ENCODE measurements around the gene GPR107.
A peak's percentile ranks its signal among the peaks of the same experiment; 100 is the strongest.

The GPR107 gene

GRCh38 chr9:130156672-130157071 is 103.0 kb downstream of the GPR107 start:
- TF ChIP-seq TCF12 (IDR thresholded peaks at IDR 0.05; ENCODE audit: low read depth) (no peak), CEBPB (IDR thresholded peaks at IDR 0.05) (no peak), RAD21 (IDR thresholded peaks at IDR 0.05; ENCODE audit: low read depth) (peak; percentile 35; the same call in 1 of the 2 replicates)

GRCh38 chr9:130157079-130157478 is 103.4 kb downstream of the GPR107 start:
- TF ChIP-seq FOXM1 (IDR thresholded peaks at IDR 0.05; ENCODE audit: borderline replicate concordance, low read depth) (no peak), YY1 (IDR thresholded peaks at IDR 0.05; ENCODE audit: low read depth) (no peak), CEBPB (IDR thresholded peaks at IDR 0.05) (no peak)

DNA sequence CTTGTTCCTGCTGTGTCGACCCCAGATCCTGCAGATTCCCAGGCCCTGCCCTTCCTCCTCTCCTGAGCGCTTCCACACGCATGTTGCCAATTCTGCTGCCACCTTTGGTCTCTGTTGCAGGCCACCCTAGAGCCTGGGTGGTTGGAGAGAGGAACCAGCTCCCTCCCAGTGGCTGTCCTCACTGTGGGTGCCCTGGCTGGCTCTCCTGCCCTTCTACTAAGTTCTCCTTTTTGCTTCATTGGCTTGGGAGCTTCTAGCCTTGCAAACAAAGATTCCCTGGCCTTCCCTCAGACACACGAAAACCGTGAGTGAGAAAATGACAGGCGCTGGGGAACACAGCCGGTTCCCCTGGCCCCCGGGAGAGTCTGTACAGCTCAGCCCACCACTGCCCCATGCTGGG is 104.3 kb downstream of the GPR107 start:
- TF ChIP-seq, protein P1, sequence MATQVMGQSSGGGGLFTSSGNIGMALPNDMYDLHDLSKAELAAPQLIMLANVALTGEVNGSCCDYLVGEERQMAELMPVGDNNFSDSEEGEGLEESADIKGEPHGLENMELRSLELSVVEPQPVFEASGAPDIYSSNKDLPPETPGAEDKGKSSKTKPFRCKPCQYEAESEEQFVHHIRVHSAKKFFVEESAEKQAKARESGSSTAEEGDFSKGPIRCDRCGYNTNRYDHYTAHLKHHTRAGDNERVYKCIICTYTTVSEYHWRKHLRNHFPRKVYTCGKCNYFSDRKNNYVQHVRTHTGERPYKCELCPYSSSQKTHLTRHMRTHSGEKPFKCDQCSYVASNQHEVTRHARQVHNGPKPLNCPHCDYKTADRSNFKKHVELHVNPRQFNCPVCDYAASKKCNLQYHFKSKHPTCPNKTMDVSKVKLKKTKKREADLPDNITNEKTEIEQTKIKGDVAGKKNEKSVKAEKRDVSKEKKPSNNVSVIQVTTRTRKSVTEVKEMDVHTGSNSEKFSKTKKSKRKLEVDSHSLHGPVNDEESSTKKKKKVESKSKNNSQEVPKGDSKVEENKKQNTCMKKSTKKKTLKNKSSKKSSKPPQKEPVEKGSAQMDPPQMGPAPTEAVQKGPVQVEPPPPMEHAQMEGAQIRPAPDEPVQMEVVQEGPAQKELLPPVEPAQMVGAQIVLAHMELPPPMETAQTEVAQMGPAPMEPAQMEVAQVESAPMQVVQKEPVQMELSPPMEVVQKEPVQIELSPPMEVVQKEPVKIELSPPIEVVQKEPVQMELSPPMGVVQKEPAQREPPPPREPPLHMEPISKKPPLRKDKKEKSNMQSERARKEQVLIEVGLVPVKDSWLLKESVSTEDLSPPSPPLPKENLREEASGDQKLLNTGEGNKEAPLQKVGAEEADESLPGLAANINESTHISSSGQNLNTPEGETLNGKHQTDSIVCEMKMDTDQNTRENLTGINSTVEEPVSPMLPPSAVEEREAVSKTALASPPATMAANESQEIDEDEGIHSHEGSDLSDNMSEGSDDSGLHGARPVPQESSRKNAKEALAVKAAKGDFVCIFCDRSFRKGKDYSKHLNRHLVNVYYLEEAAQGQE (IDR thresholded peaks at IDR 0.05; ENCODE audit: low read depth): no peak
- TF ChIP-seq NFIC (IDR thresholded peaks at IDR 0.05) (no peak), EGR1 (IDR thresholded peaks at IDR 0.05) (no peak), ZBTB7A (IDR thresholded peaks at IDR 0.05; ENCODE audit: low read depth) (no peak), TAF1 (IDR thresholded peaks at IDR 0.05; ENCODE audit: low read depth) (no peak), TCF12 (IDR thresholded peaks at IDR 0.05; ENCODE audit: low read depth) (no peak), RAD21 (IDR thresholded peaks at IDR 0.05; ENCODE audit: low read depth) (no peak), YY1 (IDR thresholded peaks at IDR 0.05; ENCODE audit: low read depth) (no peak), USF1 (IDR thresholded peaks at IDR 0.05) (no peak), FOXM1 (IDR thresholded peaks at IDR 0.05; ENCODE audit: borderline replicate concordance, low read depth) (no peak)

- TF ChIP-seq, protein P2, sequence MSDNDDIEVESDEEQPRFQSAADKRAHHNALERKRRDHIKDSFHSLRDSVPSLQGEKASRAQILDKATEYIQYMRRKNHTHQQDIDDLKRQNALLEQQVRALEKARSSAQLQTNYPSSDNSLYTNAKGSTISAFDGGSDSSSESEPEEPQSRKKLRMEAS (IDR thresholded peaks at IDR 0.05): no peak
- TF ChIP-seq CREB1 (IDR thresholded peaks at IDR 0.05; ENCODE audit: low read depth) (no peak), YY1 (IDR thresholded peaks at IDR 0.05; ENCODE audit: low read depth) (no peak), EP300 (IDR thresholded peaks at IDR 0.05; ENCODE audit: borderline replicate concordance) (no peak), RAD21 (IDR thresholded peaks at IDR 0.05; ENCODE audit: low read depth) (no peak), CEBPB (IDR thresholded peaks at IDR 0.05) (no peak), TAF1 (IDR thresholded peaks at IDR 0.05; ENCODE audit: low read depth) (no peak), USF1 (IDR thresholded peaks at IDR 0.05) (no peak), EGR1 (IDR thresholded peaks at IDR 0.05) (no peak), TCF12 (IDR thresholded peaks at IDR 0.05; ENCODE audit: low read depth) (no peak), FOXM1 (IDR thresholded peaks at IDR 0.05; ENCODE audit: borderline replicate concordance, low read depth) (no peak), TEAD4 (IDR thresholded peaks at IDR 0.05) (no peak), NFIC (IDR thresholded peaks at IDR 0.05) (no peak), ZBTB7A (IDR thresholded peaks at IDR 0.05; ENCODE audit: low read depth) (no peak)
- TF ChIP-seq, protein P1 (IDR thresholded peaks at IDR 0.05; ENCODE audit: low read depth): no peak
Measured at GRCh38 chr9:130159057-130159456, 105.4 kb downstream of the GPR107 start.

DNA sequence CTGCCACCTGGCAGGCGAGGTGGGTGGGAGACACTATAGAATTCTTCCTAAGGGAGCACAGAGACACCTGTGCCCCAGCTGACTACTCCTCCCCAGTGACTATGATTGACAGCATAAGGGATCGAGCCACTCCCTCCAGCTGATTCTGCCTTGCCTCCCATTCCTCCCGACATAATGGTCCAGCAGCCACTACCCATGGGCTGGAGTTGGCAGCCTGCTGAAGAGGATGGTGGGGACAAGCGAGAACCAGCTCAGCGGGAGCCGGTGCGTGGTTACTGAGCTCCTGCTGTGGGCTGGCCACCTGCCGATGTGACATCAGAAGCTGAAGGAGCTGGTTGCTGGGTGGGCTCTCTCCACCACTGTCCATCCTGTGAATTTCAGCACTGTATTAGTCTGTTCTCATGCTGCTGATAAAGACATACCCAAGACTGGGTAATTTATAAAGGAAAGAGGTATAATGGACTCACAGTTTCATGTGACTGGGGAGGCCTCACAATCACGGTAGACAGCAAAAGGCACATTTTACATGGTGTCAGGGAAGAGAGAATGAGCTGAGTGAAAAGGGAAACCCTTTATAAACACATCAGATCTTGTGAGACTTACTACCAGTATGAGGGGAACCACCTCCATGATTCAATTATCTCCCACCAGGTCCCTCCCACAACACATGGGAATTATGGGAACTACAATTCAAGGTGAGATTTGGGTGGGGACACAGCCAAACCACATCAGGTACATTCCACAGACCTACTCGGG is 106.4 kb downstream of the GPR107 start:
- TF ChIP-seq ZBTB7A (IDR thresholded peaks at IDR 0.05; ENCODE audit: low read depth) (no peak), USF1 (IDR thresholded peaks at IDR 0.05) (0 out of 2 replicates have a peak, but pooled peaks have one; percentile 17), YY1 (IDR thresholded peaks at IDR 0.05; ENCODE audit: low read depth) (no peak; the same call in 1 of the 2 replicates), NFIC (IDR thresholded peaks at IDR 0.05) (peak; percentile 90), FOXM1 (IDR thresholded peaks at IDR 0.05; ENCODE audit: borderline replicate concordance, low read depth) (no peak), CREB1 (IDR thresholded peaks at IDR 0.05; ENCODE audit: low read depth) (no peak), EP300 (IDR thresholded peaks at IDR 0.05; ENCODE audit: borderline replicate concordance) (peak; percentile 66; the same call in 1 of the 2 replicates), TEAD4 (IDR thresholded peaks at IDR 0.05) (peak; percentile 46; the same call in 1 of the 2 replicates), TAF1 (IDR thresholded peaks at IDR 0.05; ENCODE audit: low read depth) (no peak), CEBPB (IDR thresholded peaks at IDR 0.05) (no peak), EGR1 (IDR thresholded peaks at IDR 0.05) (no peak), RAD21 (IDR thresholded peaks at IDR 0.05; ENCODE audit: low read depth) (peak; percentile 16; the same call in 1 of the 2 replicates), TCF12 (IDR thresholded peaks at IDR 0.05; ENCODE audit: low read depth) (peak; percentile 61)
- TF ChIP-seq, protein P1 (IDR thresholded peaks at IDR 0.05; ENCODE audit: low read depth): no peak
- TF ChIP-seq, protein P2 (IDR thresholded peaks at IDR 0.05): peak; percentile 12; the same call in 1 of the 2 replicates
